GM23248 (cell line): ENCODE data around the gene CRTC3.

Experiments used
- EZH2 ChIP-seq: fragments of 200-600 bp; sonication (generic); IDR thresholded peaks from 2 replicates; pipeline ENCODE4 v1.6.1; 2018; ENCODE audit warnings: antibody characterized with exemption, mild to moderate bottlenecking; ENCODE audit not compliant: insufficient read depth, poor library complexity, severe bottlenecking
- EZH2phosphoT487 ChIP-seq: fragments of 200-600 bp; sonication (generic); IDR thresholded peaks from 2 replicates; pipeline ENCODE4 v1.6.1; 2018; ENCODE audit warnings: antibody characterized with exemption, moderate library complexity, mild to moderate bottlenecking, low read depth; ENCODE audit not compliant: insufficient read depth

DNA sequence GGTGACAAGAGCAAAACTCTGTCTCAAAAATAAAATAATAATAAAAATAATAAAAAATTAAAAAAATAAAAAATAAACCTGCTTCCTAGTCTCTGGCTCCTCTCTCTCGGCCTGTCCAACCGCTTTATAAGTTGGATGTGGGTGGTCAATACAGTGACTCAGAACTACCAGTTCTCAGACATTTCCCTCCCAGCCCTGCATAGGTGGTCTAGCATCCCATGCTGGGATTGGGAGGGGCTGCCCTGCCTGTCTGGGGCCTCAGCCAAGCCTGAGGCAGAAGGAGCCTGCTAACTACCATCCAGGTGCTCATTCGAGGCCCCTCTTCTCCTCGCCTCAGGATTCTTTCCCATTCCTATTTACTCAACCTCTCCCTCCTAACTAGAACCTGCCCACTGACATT lies 154.2 kb downstream of the CRTC3 start:
- no peak for TF ChIP-seq EZH2
- TF ChIP-seq EZH2phosphoT487: no peak
